Measurements from ENCODE around the gene BEND7. TPM values are rescaled to one million over a fixed set of nuclear protein-coding genes. Genes with fewer than 3 reads are reported as not detected.

The BEND7 gene
- total and polyA plus RNA-seq, 2 of the 8 experiments (the other 6 are each of a cell fraction or from before 2014, with no cell fraction given): 1.9 to 8.2 TPM

DNA sequence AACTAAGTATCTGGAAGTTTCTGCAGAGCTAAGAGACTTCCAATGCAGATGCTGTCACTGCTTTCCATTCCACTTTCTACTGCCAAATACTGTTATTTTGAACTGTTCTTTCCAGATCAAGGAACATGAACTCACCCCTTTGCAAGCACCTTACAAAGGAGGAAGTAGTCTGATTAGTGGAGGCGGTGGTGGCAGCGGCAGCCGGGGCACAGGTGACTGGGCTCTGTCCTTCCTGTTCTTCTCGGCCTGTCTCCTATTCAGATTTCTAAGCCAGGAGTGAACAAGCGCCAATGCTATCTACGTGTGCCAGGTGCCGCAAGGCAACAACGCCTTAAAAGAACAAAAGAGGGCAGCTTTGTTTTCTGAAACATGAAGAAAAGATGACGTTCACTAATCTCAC, 44.9 kb downstream of the BEND7 start:
- Histone ChIP-seq H3K36me3 (ENCODE audit: control insufficient read depth in 2 of 4, insufficient read depth in 4 of 4, low read length in 3 of 4) (no peaks in the 10 kb centered on the region), H2BK5ac (ENCODE audit: low read depth, low read length) (no peak overlapping the region), H3K18ac (ENCODE audit: extremely low read depth, low read length) (no peak overlapping the region), H3K9ac (replicated peaks in 1 of 4; ENCODE audit: extremely low read depth in 1 of 4, low read depth in 3 of 4, low read length in 3 of 4) (no peak overlapping the region), H3K4ac (replicated peaks; ENCODE audit: insufficient read length, low read depth, low read length) (no peak overlapping the region), H4K5ac (ENCODE audit: insufficient read length, low read depth, low read length) (no peak overlapping the region), H3K4me3 (ENCODE audit: extremely low read depth in 1 of 4, insufficient read depth in 2 of 4, low read depth in 3 of 4, low read length in 4 of 4) (no peak overlapping the region), H3K79me2 (ENCODE audit: control insufficient read depth in 1 of 2, insufficient read depth in 2 of 2, low read length in 2 of 2) (no peaks in the 10 kb centered on the region), H4K8ac (ENCODE audit: extremely low read depth, insufficient read depth, low read length) (no peak overlapping the region), H3K4me1 (replicated peaks in 1 of 4; ENCODE audit: control insufficient read depth in 3 of 4, insufficient read depth in 4 of 4, low read length in 3 of 4) (peaks cover 0 to 2% (median under 1%) of the 10 kb centered on the region in 4 experiments; a peak in 2 of 7 replicates), H2BK12ac (ENCODE audit: low read depth, low read length) (no peak overlapping the region), H3K27me3 (replicated peaks in 1 of 4; ENCODE audit: control insufficient read depth in 3 of 4, extremely low read depth in 1 of 4, insufficient read depth in 3 of 4, low read length in 3 of 4) (peaks cover 0 to 1% (median 0%) of the 10 kb centered on the region in 4 experiments; a peak in 1 of 7 replicates), H2BK120ac (replicated peaks; ENCODE audit: low read depth, low read length) (no peak overlapping the region), H2BK20ac (ENCODE audit: low read length) (no peak overlapping the region), H3K23ac (ENCODE audit: insufficient read length) (no peak overlapping the region), H3K79me1 (ENCODE audit: low read depth, low read length) (no peaks in the 10 kb centered on the region), H2AFZ (ENCODE audit: low read length) (no peak overlapping the region), H3K4me2 (ENCODE audit: insufficient read depth in 1 of 2, low read depth in 2 of 2, low read length in 2 of 2) (no peak overlapping the region), H3K27ac (ENCODE audit: low read depth, low read length) (no peak overlapping the region), H3K56ac (replicated peaks; ENCODE audit: insufficient read length, low read depth, low read length) (no peak overlapping the region), H4K91ac (replicated peaks; ENCODE audit: insufficient read length, low read length) (no peak overlapping the region), H3K14ac (ENCODE audit: insufficient read length) (no peak overlapping the region), H3K23me2 (ENCODE audit: low read depth, low read length) (no peaks in the 10 kb centered on the region), H3K9me3 (ENCODE audit: insufficient read depth in 2 of 2, low read depth in 1 of 2, low read length in 1 of 2) (no peaks in the 10 kb centered on the region), H2AK5ac (ENCODE audit: low read depth, low read length) (no peak overlapping the region), H2BK15ac (ENCODE audit: low read length) (no peak overlapping the region), H4K20me1 (replicated peaks in 1 of 2; ENCODE audit: control insufficient read depth in 1 of 2, insufficient read depth in 2 of 2, low read length in 2 of 2) (no peaks in the 10 kb centered on the region)
- CTCF ChIA-PET (ENCODE audit: partially characterized antibody): interaction anchor here (1.0 to 6.9 kb wide), 11 partner anchors 13 to 71 kb away, joined by 3 to 37 read pairs (median 4); no protein-coding TSS in a partner anchor
- POLR2A ChIA-PET (ENCODE audit: partially characterized antibody): interaction anchor here (1.2 kb wide), 1 partner anchor 12 kb away, joined by 3 read pairs; no protein-coding TSS in a partner anchor
- no peak for FAIRE-seq
- no peak for DNase-seq (ENCODE audit: low read depth in 1 of 2, low spot score in 2 of 2)
- WGBS, 2 experiments (ENCODE audit: extremely low coverage in 1 of 2, insufficient coverage in 1 of 2, insufficient read length in 1 of 2, insufficient replicate concordance in 2 of 2, low coverage in 1 of 2, low lambda C conversion rate in 2 of 2, missing lambda C conversion rate in 1 of 2): 84% methylated on average over 9 of the region's 9 CpGs; no CpG with 5 or more reads in 1 of the 2 experiments
- TF ChIP-seq FOSL1 (IDR thresholded peaks at IDR 0.05; ENCODE audit: insufficient read depth, low read depth, low read length) (no peak), TAF7 (optimal IDR thresholded peaks at IDR 0.05; ENCODE audit: borderline replicate concordance, low read depth, low read length) (no peak), CHD1 (IDR thresholded peaks at IDR 0.05; ENCODE audit: low read depth, low read length) (no peak), RBBP5 (IDR thresholded peaks at IDR 0.05; ENCODE audit: borderline replicate concordance, low read depth, low read length) (no peak), TBP (IDR thresholded peaks at IDR 0.05; ENCODE audit: low read depth, low read length) (no peak), BACH1 (IDR thresholded peaks at IDR 0.05; ENCODE audit: low read length) (no peak), MAX (IDR thresholded peaks at IDR 0.05) (no peak), SP1 (IDR thresholded peaks at IDR 0.05; ENCODE audit: low read depth, low read length) (no peak), EZH2 (IDR thresholded peaks at IDR 0.05; ENCODE audit: low read depth, low read length, severe bottlenecking) (no peak)
- TF ChIP-seq, protein P1, sequence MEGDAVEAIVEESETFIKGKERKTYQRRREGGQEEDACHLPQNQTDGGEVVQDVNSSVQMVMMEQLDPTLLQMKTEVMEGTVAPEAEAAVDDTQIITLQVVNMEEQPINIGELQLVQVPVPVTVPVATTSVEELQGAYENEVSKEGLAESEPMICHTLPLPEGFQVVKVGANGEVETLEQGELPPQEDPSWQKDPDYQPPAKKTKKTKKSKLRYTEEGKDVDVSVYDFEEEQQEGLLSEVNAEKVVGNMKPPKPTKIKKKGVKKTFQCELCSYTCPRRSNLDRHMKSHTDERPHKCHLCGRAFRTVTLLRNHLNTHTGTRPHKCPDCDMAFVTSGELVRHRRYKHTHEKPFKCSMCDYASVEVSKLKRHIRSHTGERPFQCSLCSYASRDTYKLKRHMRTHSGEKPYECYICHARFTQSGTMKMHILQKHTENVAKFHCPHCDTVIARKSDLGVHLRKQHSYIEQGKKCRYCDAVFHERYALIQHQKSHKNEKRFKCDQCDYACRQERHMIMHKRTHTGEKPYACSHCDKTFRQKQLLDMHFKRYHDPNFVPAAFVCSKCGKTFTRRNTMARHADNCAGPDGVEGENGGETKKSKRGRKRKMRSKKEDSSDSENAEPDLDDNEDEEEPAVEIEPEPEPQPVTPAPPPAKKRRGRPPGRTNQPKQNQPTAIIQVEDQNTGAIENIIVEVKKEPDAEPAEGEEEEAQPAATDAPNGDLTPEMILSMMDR (IDR thresholded peaks at IDR 0.05; ENCODE audit: control extremely low read depth in 1 of 3, insufficient read depth in 1 of 3, low read depth in 1 of 3, low read length in 3 of 3): no peak
